Peyer's patch (tissue), 4 donors: ENCODE results near the gene SIGLEC10. TPM values are rescaled to one million over a fixed set of nuclear protein-coding genes. Genes with fewer than 3 reads are reported as not detected.
A peak's percentile ranks its signal among the peaks of the same experiment; 100 is the strongest.
"Not testable (repeated sequence)": the region's sequence is repeated elsewhere in the genome, so short reads cannot be mapped to it uniquely, and the experiment has no call there.

Source experiments
- DNase-seq, 3 donors: peaks; one replicate each; pipeline ENCODE4 v3.0.0-alpha.2; 2017 to 2019
- H3K27ac ChIP-seq, 4 donors: fragments of 200-600 bp; sonication (generic); one replicate each; pipeline ENCODE4 v1.5.1; 2016 to 2019
- H3K27me3 ChIP-seq, 2 donors: fragments of 200-600 bp; sonication (generic); one replicate each; pipeline ENCODE4 v1.5.1; 2019
- H3K36me3 ChIP-seq, 3 donors: fragments of 200-600 bp; sonication (generic); one replicate each; pipeline ENCODE4 v1.5.1; 2016 to 2019
- H3K4me1 ChIP-seq, 4 donors: fragments of 200-600 bp; sonication (generic); one replicate each; pipeline ENCODE4 v1.5.1; 2016 to 2019
- H3K4me3 ChIP-seq, 4 donors: fragments of 200-600 bp; sonication (generic); 1 replicate in 3 of 4; 2 replicates in 1 of 4; pipeline ENCODE4 v1.5.1; 2016 to 2019; ENCODE audit warnings: mild to moderate bottlenecking in 1 of 4
- H3K9me3 ChIP-seq, 4 donors: fragments of 200-600 bp; sonication (generic); one replicate each; pipeline ENCODE4 v1.5.1; 2016 to 2019; ENCODE audit warnings: mild to moderate bottlenecking in 1 of 4
- POLR2A ChIP-seq, 2 donors: fragments of 450-650 bp; IDR thresholded peaks; one replicate each; pipeline ENCODE4 v1.5.1; 2017; ENCODE audit warnings: antibody characterized with exemption in 2 of 2, mild to moderate bottlenecking in 2 of 2, moderate library complexity in 2 of 2
- total RNA-seq, 4 donors: library from RNA; depleted of rRNA; stranded (reverse); fragments of >200 nt; gene quantifications; one replicate each; pipeline ENCODE4 v1.1.0, GENCODE V29; 2016
- TF ChIP-seq, protein P1 (sequence below), 6 experiments: fragments of 450-650 bp in 4 of 6; fragments of 200-600 bp in 2 of 6; sonication (generic) in 1 of 6; IDR thresholded peaks; one replicate each; pipeline ENCODE4 v1.5.1; 2017 to 2019; ENCODE audit warnings: antibody characterized with exemption in 6 of 6, mild to moderate bottlenecking in 3 of 6, moderate library complexity in 1 of 6

Gene SIGLEC10
- total RNA-seq, 4 donors from 2014 or later, result 0.53 to 35.5 (median 3.0) TPM

GRCh38 chr19:51402117-51402516 lies 15.3 kb downstream of the SIGLEC10 start:
- Histone ChIP-seq H3K27ac (no peak overlapping the region), H3K27me3 (no peaks in the 10 kb centered on the region), H3K9me3 (peaks cover 0 to 10% (median 4%) of the 10 kb centered on the region in 4 donors), H3K4me1 (no peaks in the 10 kb centered on the region), H3K4me3 (no peak overlapping the region), H3K36me3 (no peaks in the 10 kb centered on the region)
- no peak for DNase-seq
- TF ChIP-seq, protein P1, sequence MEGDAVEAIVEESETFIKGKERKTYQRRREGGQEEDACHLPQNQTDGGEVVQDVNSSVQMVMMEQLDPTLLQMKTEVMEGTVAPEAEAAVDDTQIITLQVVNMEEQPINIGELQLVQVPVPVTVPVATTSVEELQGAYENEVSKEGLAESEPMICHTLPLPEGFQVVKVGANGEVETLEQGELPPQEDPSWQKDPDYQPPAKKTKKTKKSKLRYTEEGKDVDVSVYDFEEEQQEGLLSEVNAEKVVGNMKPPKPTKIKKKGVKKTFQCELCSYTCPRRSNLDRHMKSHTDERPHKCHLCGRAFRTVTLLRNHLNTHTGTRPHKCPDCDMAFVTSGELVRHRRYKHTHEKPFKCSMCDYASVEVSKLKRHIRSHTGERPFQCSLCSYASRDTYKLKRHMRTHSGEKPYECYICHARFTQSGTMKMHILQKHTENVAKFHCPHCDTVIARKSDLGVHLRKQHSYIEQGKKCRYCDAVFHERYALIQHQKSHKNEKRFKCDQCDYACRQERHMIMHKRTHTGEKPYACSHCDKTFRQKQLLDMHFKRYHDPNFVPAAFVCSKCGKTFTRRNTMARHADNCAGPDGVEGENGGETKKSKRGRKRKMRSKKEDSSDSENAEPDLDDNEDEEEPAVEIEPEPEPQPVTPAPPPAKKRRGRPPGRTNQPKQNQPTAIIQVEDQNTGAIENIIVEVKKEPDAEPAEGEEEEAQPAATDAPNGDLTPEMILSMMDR (IDR thresholded peaks at IDR 0.05), result no peak
- no peak for TF ChIP-seq POLR2A (IDR thresholded peaks at IDR 0.05)

GRCh38 chr19:51399936-51400335 lies 17.5 kb downstream of the SIGLEC10 start:
- not testable (repeated sequence) for H3K36me3 ChIP-seq, H3K27me3 ChIP-seq, H3K4me3 ChIP-seq, H3K4me1 ChIP-seq, DNase-seq, H3K27ac ChIP-seq
- peaks cover 0 to 10% (median 4%) of the 10 kb centered on the region in 4 donors for H3K9me3 ChIP-seq

DNA sequence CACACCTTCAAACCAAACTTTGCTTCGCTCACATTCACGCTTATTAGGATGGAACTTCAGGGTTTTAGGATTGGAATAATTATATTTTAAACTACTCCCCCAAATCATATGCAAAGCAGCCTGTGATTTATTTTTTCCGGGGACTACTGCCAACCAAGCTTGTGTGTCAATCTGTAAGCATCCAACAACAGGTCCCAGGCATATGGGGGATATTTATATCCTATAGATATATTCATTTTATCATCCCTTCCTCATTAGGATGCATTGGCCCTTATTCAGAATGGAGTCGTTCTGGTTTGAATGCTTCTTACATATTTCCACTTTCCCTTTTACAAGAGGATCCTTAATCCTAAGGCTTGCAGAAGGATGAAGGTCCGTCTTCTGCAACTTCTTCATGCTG lies 18.2 kb downstream of the SIGLEC10 start:
- no peak overlapping the region for H3K4me3 ChIP-seq
- peaks cover 0 to 7% (median 6%) of the 10 kb centered on the region in 4 donors for H3K4me1 ChIP-seq
- no peak for TF ChIP-seq POLR2A (IDR thresholded peaks at IDR 0.05)
- TF ChIP-seq, protein P1 (IDR thresholded peaks at IDR 0.05), result no peak
- H3K27me3 ChIP-seq, result no peaks in the 10 kb centered on the region
- H3K27ac ChIP-seq, result no peak overlapping the region
- DNase-seq, result no peak
- peaks cover 0 to 10% (median 4%) of the 10 kb centered on the region in 4 donors for H3K9me3 ChIP-seq
- H3K36me3 ChIP-seq, result no peaks in the 10 kb centered on the region

GRCh38 chr19:51398096-51398704 lies 19.2 kb downstream of the SIGLEC10 start:
- TF ChIP-seq, protein P1 (IDR thresholded peaks at IDR 0.05), result peak; percentile 18 to 59 (median 48)
- no peak for TF ChIP-seq POLR2A (IDR thresholded peaks at IDR 0.05)
- H3K4me1 ChIP-seq, result peaks cover 0 to 11% (median 6%) of the 10 kb centered on the region in 4 donors
- H3K9me3 ChIP-seq, result peaks cover 0 to 10% (median 4%) of the 10 kb centered on the region in 4 donors
- H3K36me3 ChIP-seq, result no peaks in the 10 kb centered on the region
- no peak overlapping the region for H3K27ac ChIP-seq
- no peaks in the 10 kb centered on the region for H3K27me3 ChIP-seq
- H3K4me3 ChIP-seq, result no peak overlapping the region
- no peak for DNase-seq

- H3K9me3 ChIP-seq, H3K36me3 ChIP-seq, DNase-seq, H3K4me3 ChIP-seq, H3K27ac ChIP-seq, H3K27me3 ChIP-seq: not testable (repeated sequence)
- peaks cover 0 to 11% (median 6%) of the 10 kb centered on the region in 4 donors for H3K4me1 ChIP-seq
These were observed 20.0 kb downstream of the SIGLEC10 start for GRCh38 chr19:51397453-51397852.

DNA sequence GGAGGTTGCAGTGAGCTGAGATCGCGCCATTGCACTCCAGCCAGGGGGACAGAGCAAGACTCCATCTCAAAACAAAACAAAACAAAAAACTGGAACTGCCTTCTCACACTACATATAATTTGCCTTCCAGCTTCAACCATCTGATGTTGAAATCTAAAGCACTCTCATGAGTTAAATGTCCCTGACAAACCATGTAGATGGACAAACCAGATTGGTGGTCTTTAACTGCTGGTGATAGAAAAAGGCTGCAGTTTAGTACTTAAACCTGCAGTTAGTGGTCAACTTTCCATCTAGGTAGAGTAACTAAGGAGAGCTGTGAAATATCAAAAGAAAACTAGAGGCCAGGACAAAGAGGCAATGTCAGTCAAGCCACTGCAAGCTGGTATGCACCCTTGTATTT lies 21.3 kb downstream of the SIGLEC10 start:
- H3K27ac ChIP-seq, result no peak overlapping the region
- H3K4me1 ChIP-seq, result peaks cover 0 to 11% (median 6%) of the 10 kb centered on the region in 4 donors
- H3K27me3 ChIP-seq, result no peaks in the 10 kb centered on the region
- H3K9me3 ChIP-seq, result no peaks in the 10 kb centered on the region
- no peaks in the 10 kb centered on the region for H3K36me3 ChIP-seq
- DNase-seq, result no peak
- TF ChIP-seq POLR2A (IDR thresholded peaks at IDR 0.05), result no peak
- TF ChIP-seq, protein P1 (IDR thresholded peaks at IDR 0.05), result no peak
- no peak overlapping the region for H3K4me3 ChIP-seq
